Stimulated activated CD8-positive, alpha-beta memory T cell treated with anti-CD3 and anti-CD28 coated beads, Interleukin-4, amount 100 ng/mL, for 24 hours (primary cell): Measurements from ENCODE around the gene BCAS3.
"Not testable (repeated sequence)": the region's sequence is repeated elsewhere in the genome, so short reads cannot be mapped to it uniquely, and the experiment has no call there.

Experiments used
- DNase-seq: peaks from one replicate; pipeline ENCODE4 v3.0.0-alpha.2; 2020; ENCODE audit warnings: low read depth

Gene BCAS3

GRCh38 chr17:60887614-60888028, 210.0 kb downstream of the BCAS3 start:
- no peak for DNase-seq

- no peak for DNase-seq
Observed at GRCh38 chr17:60888812-60889709, 211.4 kb downstream of the BCAS3 start.

GRCh38 chr17:60891149-60891548, 213.5 kb downstream of the BCAS3 start:
- no peak for DNase-seq

- DNase-seq, result no peak
Observed at GRCh38 chr17:60893475-60893874, 215.8 kb downstream of the BCAS3 start.

GRCh38 chr17:60896996-60897395, 219.3 kb downstream of the BCAS3 start:
- DNase-seq, result no peak

- no peak for DNase-seq
Observed at GRCh38 chr17:60899115-60899514, 221.5 kb downstream of the BCAS3 start.

GRCh38 chr17:60900688-60901087, 223.0 kb downstream of the BCAS3 start:
- DNase-seq, result no peak

GRCh38 chr17:60901242-60901641, 223.6 kb downstream of the BCAS3 start:
- no peak for DNase-seq

- no peak for DNase-seq
Observed at GRCh38 chr17:60901806-60902205, 224.2 kb downstream of the BCAS3 start.

GRCh38 chr17:60902399-60902798, 224.7 kb downstream of the BCAS3 start:
- no peak for DNase-seq

- no peak for DNase-seq
Observed at GRCh38 chr17:60904582-60904981, 226.9 kb downstream of the BCAS3 start.

GRCh38 chr17:60905709-60906108, 228.1 kb downstream of the BCAS3 start:
- no peak for DNase-seq

- DNase-seq, result no peak
Observed at GRCh38 chr17:60908324-60908723, 230.7 kb downstream of the BCAS3 start.

- DNase-seq, result no peak
Observed at GRCh38 chr17:60909405-60909804, 231.8 kb downstream of the BCAS3 start.

- DNase-seq, result no peak
Observed at GRCh38 chr17:60910415-60910814, 232.8 kb downstream of the BCAS3 start.

- no peak for DNase-seq
Observed at GRCh38 chr17:60914078-60914477, 236.4 kb downstream of the BCAS3 start.

- no peak for DNase-seq
Observed at GRCh38 chr17:60916043-60916442, 238.4 kb downstream of the BCAS3 start.

- no peak for DNase-seq
Observed at GRCh38 chr17:60920107-60920506, 242.5 kb downstream of the BCAS3 start.

- no peak for DNase-seq
Observed at GRCh38 chr17:60923000-60923399, 245.3 kb downstream of the BCAS3 start.

- no peak for DNase-seq
Observed at GRCh38 chr17:60926466-60927183, 249.0 kb downstream of the BCAS3 start.

- DNase-seq, result no peak
Observed at GRCh38 chr17:60933739-60934138, 256.1 kb downstream of the BCAS3 start.

GRCh38 chr17:60934723-60935122, 257.1 kb downstream of the BCAS3 start:
- no peak for DNase-seq

- not testable (repeated sequence) for DNase-seq
Observed at GRCh38 chr17:60935991-60936390, 258.3 kb downstream of the BCAS3 start.
